Thoracic aorta (tissue), 2 donors: ENCODE measurements around the gene ANKRD42. TPM values are rescaled to one million over a fixed set of nuclear protein-coding genes. Genes with fewer than 3 reads are reported as not detected.

Source experiments
- ATAC-seq: fragments of 150-250 bp; one replicate; pipeline ENCODE4 v1.8.0; 2017; ENCODE audit warnings: low read depth; ENCODE audit not compliant: insufficient number of reproducible peaks, low FRiP score
- DNase-seq: peaks from one replicate; pipeline ENCODE4 v3.0.0-alpha.2; 2020; ENCODE audit warnings: low spot score
- H3K27ac ChIP-seq, 2 donors: fragments of 200-600 bp; sonication (generic); 1 replicate in 1 of 2; 2 replicates in 1 of 2; pipeline ENCODE4 v1.5.1; 2016; ENCODE audit warnings: mild to moderate bottlenecking in 2 of 2, moderate library complexity in 2 of 2
- H3K27me3 ChIP-seq: fragments of 200-600 bp; sonication (generic); replicated peaks from 2 replicates; pipeline ENCODE4 v1.6.0; 2016; ENCODE audit warnings: mild to moderate bottlenecking; ENCODE audit not compliant: insufficient read depth
- H3K36me3 ChIP-seq: fragments of 200-600 bp; sonication (generic); one replicate; pipeline ENCODE4 v1.5.1; 2016
- H3K4me1 ChIP-seq, 2 donors: fragments of 200-600 bp; sonication (generic); 1 replicate in 1 of 2; 2 replicates in 1 of 2; pipeline versions ENCODE4 v1.5.1 to v1.6.0; 2016; ENCODE audit warnings: low read depth in 2 of 2, mild to moderate bottlenecking in 1 of 2; ENCODE audit not compliant: control insufficient read depth in 1 of 2
- H3K4me3 ChIP-seq: fragments of 200-600 bp; sonication (generic); 2 replicates; pipeline ENCODE4 v1.5.1; 2016; ENCODE audit warnings: mild to moderate bottlenecking
- H3K9me3 ChIP-seq: fragments of 200-600 bp; sonication (generic); 2 replicates; pipeline ENCODE4 v1.5.1; 2016
- CTCF ChIP-seq: fragments of 200-600 bp; sonication (generic); IDR thresholded peaks from one replicate; pipeline ENCODE4 v1.5.1; 2019; ENCODE audit warnings: antibody characterized with exemption
- total RNA-seq, 2 donors: library from RNA; depleted of rRNA; stranded (reverse); fragments of >200 nt; gene quantifications; one replicate each; pipeline versions ENCODE4 v1.1.0 to v1.2.3, GENCODE V29; 2016

Gene ANKRD42
- total RNA-seq: 10 to 100 TPM; 11.6 to 25.6 TPM

DNA sequence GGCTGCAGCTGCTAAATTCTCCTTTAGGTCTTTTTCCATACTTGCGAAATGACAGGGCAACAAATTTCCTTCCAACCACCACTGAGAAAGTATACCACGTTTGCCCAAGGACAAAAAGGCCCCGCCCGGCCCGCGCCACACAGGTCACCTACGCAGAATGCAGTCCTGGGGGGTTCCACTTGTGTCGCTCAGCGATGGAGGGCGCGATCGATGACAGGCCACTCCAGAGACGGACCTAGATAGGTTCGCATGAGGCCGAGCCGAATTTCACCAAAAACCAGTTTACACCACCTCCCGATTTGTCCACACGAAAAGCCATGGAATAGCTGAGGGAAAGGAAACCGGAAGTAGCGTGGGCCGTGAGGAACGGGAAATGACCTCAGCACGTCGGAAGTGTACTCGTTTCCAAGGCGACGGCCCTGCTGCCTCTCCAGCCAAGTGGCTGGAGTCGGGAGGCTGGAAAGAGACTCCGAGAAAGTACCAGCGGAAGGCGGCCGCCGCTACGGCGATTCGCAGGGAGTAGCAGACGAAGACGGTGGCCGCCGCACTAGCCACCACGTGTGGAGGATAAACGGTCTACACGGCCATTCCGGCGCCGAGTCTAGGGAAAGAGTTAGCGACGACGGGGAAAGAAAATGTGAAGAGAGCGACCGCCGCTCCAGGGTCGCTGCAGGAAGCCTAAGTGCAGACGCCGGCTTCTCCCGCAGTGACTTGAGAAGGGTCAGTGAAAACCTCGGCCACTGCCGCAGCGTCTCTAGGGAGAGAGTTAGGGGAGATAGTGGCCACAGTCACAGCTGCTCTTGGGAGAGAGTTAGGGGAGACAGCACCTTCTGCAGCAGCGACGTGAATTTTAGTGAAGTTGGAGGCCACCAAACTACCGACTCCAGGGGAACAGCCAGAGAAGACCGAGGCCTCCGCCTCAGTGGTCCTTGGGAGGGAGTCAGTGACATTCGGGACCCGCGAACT, at the start of gene ANKRD42:
Gene ANKRD42, plus strand, starts transcription at position 398 of the 966 bp plus-strand sequence. CDS start 959 bp downstream, outside the sequence.
- Histone ChIP-seq H3K4me3 (peak within 1 kb of the TSS; percentile 92), H3K4me1 (peaks cover 12 to 35% of the 10 kb centered on the region in 2 donors), H3K27ac (peak within 1 kb of the TSS; percentile 94 to 96), H3K9me3 (no peaks in the 10 kb centered on the region), H3K36me3 (peaks cover 26% of the 10 kb centered on the region), H3K27me3 (no peaks in the 10 kb centered on the region)
- ATAC-seq: peak; percentile 96
- no peak for TF ChIP-seq CTCF
- peak; percentile 86 for DNase-seq

GRCh38 chr11:83147895-83148294, 45.6 kb upstream of the ANKRD42 start:
- TF ChIP-seq CTCF: no peak
- Histone ChIP-seq H3K4me3 (no peak overlapping the region), H3K27ac (no peak overlapping the region), H3K9me3 (no peaks in the 10 kb centered on the region), H3K4me1 (no peaks in the 10 kb centered on the region), H3K36me3 (no peaks in the 10 kb centered on the region), H3K27me3 (no peaks in the 10 kb centered on the region)
- no peak for ATAC-seq
- DNase-seq: no peak

DNA sequence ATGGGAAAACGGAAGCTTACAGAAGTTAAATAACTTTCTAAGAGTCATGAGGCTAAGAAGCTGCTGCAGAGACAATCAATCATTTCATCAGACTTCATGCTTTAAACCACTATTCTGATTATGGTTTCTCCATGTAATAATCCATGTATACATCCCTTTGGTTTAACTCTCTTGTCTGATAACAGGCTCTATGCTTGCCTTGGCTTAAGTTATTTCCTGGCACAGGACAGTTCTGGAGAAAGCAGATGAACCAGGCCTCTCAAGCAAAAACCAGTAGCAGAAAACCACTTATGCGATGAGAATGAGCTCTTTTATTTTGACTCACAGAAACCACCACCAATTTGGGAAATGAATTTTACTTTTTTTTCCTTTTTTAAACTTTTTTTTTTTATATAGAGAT, 43.1 kb upstream of the ANKRD42 start:
- DNase-seq: no peak
- no peak overlapping the region for H3K27ac ChIP-seq
- no peaks in the 10 kb centered on the region for H3K36me3 ChIP-seq
- ATAC-seq: no peak
- H3K4me1 ChIP-seq: no peaks in the 10 kb centered on the region
- no peak overlapping the region for H3K4me3 ChIP-seq
- no peaks in the 10 kb centered on the region for H3K27me3 ChIP-seq
- no peaks in the 10 kb centered on the region for H3K9me3 ChIP-seq
- TF ChIP-seq CTCF: no peak

GRCh38 chr11:83151274-83151977, 42.1 kb upstream of the ANKRD42 start:
- no peak overlapping the region for H3K4me3 ChIP-seq
- no peaks in the 10 kb centered on the region for H3K4me1 ChIP-seq
- H3K9me3 ChIP-seq: no peaks in the 10 kb centered on the region
- H3K27me3 ChIP-seq: no peaks in the 10 kb centered on the region
- TF ChIP-seq CTCF: no peak
- DNase-seq (no peak), ATAC-seq (no peak)
- H3K27ac ChIP-seq: no peak overlapping the region
- H3K36me3 ChIP-seq: no peaks in the 10 kb centered on the region

DNA sequence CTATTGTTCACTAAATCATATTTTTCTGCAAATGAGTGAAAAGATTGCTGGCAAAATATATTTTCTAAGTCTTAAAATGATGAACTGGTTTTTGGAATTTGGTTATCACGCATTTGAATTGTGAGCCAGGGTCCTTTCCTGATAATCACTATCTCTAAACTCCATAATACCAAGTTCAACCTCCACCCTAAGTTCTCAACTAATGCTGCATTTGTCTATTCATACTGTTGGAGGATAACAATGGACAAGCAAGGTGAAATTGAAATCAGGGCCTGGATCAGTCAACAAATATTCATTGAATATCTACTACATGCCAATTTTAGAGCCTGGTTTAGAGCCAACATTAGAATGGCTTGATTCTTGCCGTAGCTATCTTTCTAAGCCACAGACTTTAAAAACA, 41.2 kb upstream of the ANKRD42 start:
- Histone ChIP-seq H3K27me3 (no peaks in the 10 kb centered on the region), H3K36me3 (no peaks in the 10 kb centered on the region), H3K27ac (no peak overlapping the region), H3K4me1 (no peaks in the 10 kb centered on the region), H3K4me3 (no peak overlapping the region), H3K9me3 (no peaks in the 10 kb centered on the region)
- no peak for DNase-seq
- no peak for TF ChIP-seq CTCF
- no peak for ATAC-seq
